Left ventricle myocardium inferior (tissue), 1 donor: ENCODE results near the gene SHC2. TPM values are rescaled to one million over a fixed set of nuclear protein-coding genes. Genes with fewer than 3 reads are reported as not detected.

Experiments used
- DNase-seq: peaks from one replicate; pipeline ENCODE4 v3.0.0-alpha.2; 2020
- H3K27ac ChIP-seq: fragments of 200-600 bp; replicated peaks from 2 replicates; pipeline ENCODE4 v1.8.0; 2021
- H3K27me3 ChIP-seq: fragments of 200-600 bp; 2 replicates; pipeline ENCODE4 v1.8.0; 2021; ENCODE audit warnings: low read depth
- H3K36me3 ChIP-seq: fragments of 200-600 bp; 2 replicates; pipeline ENCODE4 v1.8.0; 2021
- H3K4me1 ChIP-seq: fragments of 200-600 bp; 2 replicates; pipeline ENCODE4 v1.8.0; 2021
- H3K4me3 ChIP-seq: fragments of 200-600 bp; 2 replicates; pipeline ENCODE4 v1.8.0; 2021; ENCODE audit warnings: mild to moderate bottlenecking, moderate library complexity
- H3K9me3 ChIP-seq: fragments of 200-600 bp; replicated peaks from 2 replicates; pipeline ENCODE4 v1.8.0; 2021
- CTCF ChIP-seq: fragments of 200-600 bp; IDR thresholded peaks from 2 replicates; pipeline ENCODE4 v1.8.0; 2021; ENCODE audit warnings: antibody characterized with exemption, mild to moderate bottlenecking, borderline replicate concordance
- intact Hi-C: fragments of 100-400 bp; cut with micrococcal nuclease; formaldehyde crosslinking; loops from one replicate; pipeline ENCODE4 v1.11.0; 2022
- total RNA-seq: library from RNA; stranded (reverse); fragmentation: NEBNext Ultra II Directional; extraction: Animal tissue kit (Norgen Biotek cat#: 25700); gene quantifications from one replicate; pipeline ENCODE4 v1.2.1, GENCODE V29; 2021
- donor health status: DM: no; HTN: yes; CAD: no; lungs with severe emphysema.

The SHC2 gene
- total RNA-seq, 1 donor from 2014 or later, result 11.3 TPM

DNA sequence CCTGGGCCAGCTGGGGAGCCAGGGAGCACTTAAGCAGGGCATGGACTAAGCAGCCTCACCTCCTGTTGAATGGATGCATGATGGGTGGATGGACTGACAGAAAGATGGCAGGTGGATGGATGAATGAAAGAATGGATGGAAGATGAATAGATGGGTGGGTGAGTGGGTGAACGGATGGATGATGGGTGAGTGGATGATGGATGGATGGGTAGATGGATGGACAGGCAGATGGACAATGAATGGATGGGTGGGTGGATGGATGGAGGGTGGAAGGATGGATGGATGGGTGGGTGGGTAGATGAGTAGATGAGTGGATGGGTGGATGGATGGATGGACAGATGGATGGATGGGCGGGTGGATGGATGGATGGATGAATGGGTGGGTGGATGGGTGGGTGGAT is 18.7 kb downstream of the SHC2 start:
- Histone ChIP-seq H3K27me3 (no peaks in the 10 kb centered on the region), H3K27ac (no peak overlapping the region), H3K36me3 (peaks cover 13% of the 10 kb centered on the region), H3K9me3 (no peaks in the 10 kb centered on the region), H3K4me3 (no peak overlapping the region), H3K4me1 (peaks cover 9% of the 10 kb centered on the region)
- DNase-seq, result no peak
- intact Hi-C loops, result no loop called here
- TF ChIP-seq CTCF, result no peak

- Histone ChIP-seq H3K9me3 (no peaks in the 10 kb centered on the region), H3K4me1 (peaks cover 8% of the 10 kb centered on the region), H3K36me3 (peaks cover 13% of the 10 kb centered on the region), H3K27ac (no peak overlapping the region), H3K27me3 (no peaks in the 10 kb centered on the region), H3K4me3 (no peak overlapping the region)
- TF ChIP-seq CTCF, result no peak
- intact Hi-C loops, result no loop called here
- DNase-seq, result no peak
Measured at GRCh38 chr19:441213-441836, 19.5 kb downstream of the SHC2 start.

- Histone ChIP-seq H3K9me3 (no peaks in the 10 kb centered on the region), H3K36me3 (peaks cover 13% of the 10 kb centered on the region), H3K27ac (no peak overlapping the region), H3K4me3 (no peak overlapping the region), H3K27me3 (no peaks in the 10 kb centered on the region), H3K4me1 (peaks cover 9% of the 10 kb centered on the region)
- TF ChIP-seq CTCF, result no peak
- intact Hi-C loops, result no loop called here
- no peak for DNase-seq
Measured at GRCh38 chr19:440391-441212, 20.2 kb downstream of the SHC2 start.

DNA sequence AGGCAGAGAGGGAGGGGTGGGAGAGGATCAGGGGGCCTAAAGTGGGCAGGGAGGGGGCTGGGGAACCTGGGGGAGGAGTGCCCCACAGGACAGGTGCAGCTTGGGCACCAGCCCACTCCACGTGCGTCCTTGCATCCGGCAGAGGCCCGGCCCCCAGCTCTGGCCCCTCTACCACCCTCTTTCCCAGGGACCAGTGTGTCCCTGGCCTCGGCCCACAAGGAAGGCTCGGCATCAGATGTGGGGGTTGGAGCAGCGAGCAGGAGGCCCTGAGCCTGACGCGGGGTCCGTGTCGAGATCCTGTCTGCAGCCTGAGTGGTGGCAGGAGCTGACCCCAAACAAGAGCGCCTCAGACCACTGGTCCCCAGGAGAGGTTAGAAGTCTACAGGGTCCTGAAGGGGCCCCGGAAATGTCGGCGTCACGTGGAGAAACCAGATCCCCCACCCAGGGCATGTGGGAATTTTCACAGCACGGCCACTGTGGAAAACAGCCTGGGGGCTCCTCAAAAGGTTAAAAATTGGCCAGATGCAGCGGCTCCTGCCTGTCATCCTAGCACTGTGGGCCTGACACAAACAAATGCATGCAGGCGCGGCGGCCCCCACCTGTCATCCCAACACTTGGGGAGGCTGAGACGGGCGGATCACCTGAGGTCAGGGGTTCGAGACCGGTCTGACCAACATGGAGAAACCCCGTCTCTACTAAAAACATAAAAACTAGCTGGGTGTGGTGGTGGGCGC is 21.5 kb downstream of the SHC2 start:
- Histone ChIP-seq H3K36me3 (peaks cover 17% of the 10 kb centered on the region), H3K9me3 (no peaks in the 10 kb centered on the region), H3K27ac (no peak overlapping the region), H3K27me3 (no peaks in the 10 kb centered on the region), H3K4me3 (no peak overlapping the region), H3K4me1 (peaks cover 11% of the 10 kb centered on the region)
- TF ChIP-seq CTCF, result no peak
- intact Hi-C loops, result no loop called here
- no peak for DNase-seq

DNA sequence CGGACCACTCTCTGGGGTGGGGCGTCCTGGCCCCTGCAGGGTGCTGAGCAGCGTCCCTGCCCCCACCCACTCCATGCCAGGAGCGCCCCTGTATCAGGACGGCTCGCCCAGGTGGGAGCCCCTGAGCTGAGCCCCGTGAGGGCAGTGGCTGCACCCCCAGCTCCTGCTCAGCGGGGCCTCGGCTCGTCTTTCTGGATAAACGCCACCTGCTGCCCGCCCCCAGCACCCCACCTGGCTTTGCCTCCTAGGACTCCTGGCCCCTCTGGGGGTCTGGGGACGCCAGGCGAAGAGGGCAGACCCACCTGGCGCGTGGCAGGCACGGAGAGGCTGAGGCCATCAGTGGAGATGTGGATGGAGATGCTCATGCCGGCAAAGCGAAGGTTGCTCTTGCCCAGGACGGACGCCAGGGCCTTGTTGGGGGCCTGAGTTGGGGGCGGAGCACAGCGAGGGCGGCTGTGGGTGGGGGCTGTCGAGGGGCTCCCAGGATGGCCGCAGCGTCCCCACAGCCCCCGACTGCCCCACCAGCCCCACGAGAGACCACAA is 22.3 kb downstream of the SHC2 start:
- Histone ChIP-seq H3K4me1 (peaks cover 11% of the 10 kb centered on the region), H3K27me3 (no peaks in the 10 kb centered on the region), H3K9me3 (no peaks in the 10 kb centered on the region), H3K27ac (no peak overlapping the region), H3K4me3 (no peak overlapping the region), H3K36me3 (peaks cover 21% of the 10 kb centered on the region)
- intact Hi-C loops, result no loop called here
- TF ChIP-seq CTCF, result no peak
- DNase-seq, result no peak
